ENCODE results near the gene DNAJB5.

- TF ChIP-seq ZBTB33 (IDR thresholded peaks at IDR 0.05) (no peak), CTCF (IDR thresholded peaks at IDR 0.05; ENCODE audit: low read depth, low read length, missing input control) (no peak), GABPA (IDR thresholded peaks at IDR 0.05 in 1 of 2, conservative IDR thresholded peaks at IDR 0.05 in 1 of 2) (no peak), ATF3 (IDR thresholded peaks at IDR 0.05) (no peak), RAD21 (IDR thresholded peaks at IDR 0.05) (no peak), REST (IDR thresholded peaks at IDR 0.05) (no peak), RXRA (IDR thresholded peaks at IDR 0.05) (no peak), EGR1 (IDR thresholded peaks at IDR 0.05; ENCODE audit: low read depth in 2 of 2) (no peak), SP1 (IDR thresholded peaks at IDR 0.05) (no peak), YY1 (IDR thresholded peaks at IDR 0.05) (no peak)
These were observed 25.1 kb upstream of the DNAJB5 start for GRCh38 chr9:34964458-34964857.
